ENCODE results near the gene MYO18B.

GRCh38 chr22:25935266-25936058 lies 193.5 kb downstream of the MYO18B start:
- TF ChIP-seq, protein P1, sequence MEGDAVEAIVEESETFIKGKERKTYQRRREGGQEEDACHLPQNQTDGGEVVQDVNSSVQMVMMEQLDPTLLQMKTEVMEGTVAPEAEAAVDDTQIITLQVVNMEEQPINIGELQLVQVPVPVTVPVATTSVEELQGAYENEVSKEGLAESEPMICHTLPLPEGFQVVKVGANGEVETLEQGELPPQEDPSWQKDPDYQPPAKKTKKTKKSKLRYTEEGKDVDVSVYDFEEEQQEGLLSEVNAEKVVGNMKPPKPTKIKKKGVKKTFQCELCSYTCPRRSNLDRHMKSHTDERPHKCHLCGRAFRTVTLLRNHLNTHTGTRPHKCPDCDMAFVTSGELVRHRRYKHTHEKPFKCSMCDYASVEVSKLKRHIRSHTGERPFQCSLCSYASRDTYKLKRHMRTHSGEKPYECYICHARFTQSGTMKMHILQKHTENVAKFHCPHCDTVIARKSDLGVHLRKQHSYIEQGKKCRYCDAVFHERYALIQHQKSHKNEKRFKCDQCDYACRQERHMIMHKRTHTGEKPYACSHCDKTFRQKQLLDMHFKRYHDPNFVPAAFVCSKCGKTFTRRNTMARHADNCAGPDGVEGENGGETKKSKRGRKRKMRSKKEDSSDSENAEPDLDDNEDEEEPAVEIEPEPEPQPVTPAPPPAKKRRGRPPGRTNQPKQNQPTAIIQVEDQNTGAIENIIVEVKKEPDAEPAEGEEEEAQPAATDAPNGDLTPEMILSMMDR (IDR thresholded peaks at IDR 0.05; ENCODE audit: insufficient read depth, low read depth, low read length) = no peak
- TF ChIP-seq EZH2 (IDR thresholded peaks at IDR 0.05; ENCODE audit: insufficient read depth, low read length) = no peak

Data from astrocyte (in vitro differentiated cells and primary cell).